CD4-positive, alpha-beta T cell (primary cell): Measurements from ENCODE around the gene GLB1L3. TPM values are rescaled to one million over a fixed set of nuclear protein-coding genes. Genes with fewer than 3 reads are reported as not detected.

ENCODE experiments used
- ATAC-seq: fragments of 200-7000 bp; cut with Tn5 transposase; one replicate; pipeline ENCODE4 v1.10.0; 2022; ENCODE audit warnings: mild to moderate bottlenecking; ENCODE audit not compliant: poor library complexity
- CTCF ChIA-PET: fragments of 350-600 bp; sonication (Branson Sonifier 250); formaldehyde crosslinking; loops from one replicate; lab custom pipeline; 2021; ENCODE audit warnings: antibody characterized with exemption, inconsistent platforms; lab: Charles Lee
- POLR2A ChIA-PET: fragments of 350-600 bp; sonication (Branson Sonifier 250); formaldehyde crosslinking; loops from one replicate; lab custom pipeline; 2021; ENCODE audit warnings: antibody characterized with exemption, inconsistent platforms; lab: Charles Lee
- DNase-seq, 14 experiments: peaks; one replicate each; pipeline ENCODE4 v3.0.0-alpha.2; 2013 to 2020; ENCODE audit warnings: mixed read lengths in 2 of 14
- H3K27ac ChIP-seq, 2 donors: one replicate each; pipeline versions ENCODE4 v1.5.1 to v1.7.0; 2013; ENCODE audit warnings: low read length in 2 of 2, low read depth in 1 of 2, mild to moderate bottlenecking in 1 of 2
- H3K27me3 ChIP-seq, 2 experiments: 1 replicate in 1 of 2; 2 replicates in 1 of 2; pipeline versions ENCODE4 v1.6.1 to v1.7.0; 2013; ENCODE audit warnings: low read length in 2 of 2, control low read depth in 1 of 2, mild to moderate bottlenecking in 1 of 2, moderate library complexity in 1 of 2; ENCODE audit not compliant: insufficient read depth in 2 of 2, control insufficient read depth in 1 of 2
- H3K36me3 ChIP-seq: one replicate; pipeline ENCODE4 v1.6.1; 2013; ENCODE audit warnings: low read length, control low read depth; ENCODE audit not compliant: insufficient read depth
- H3K4me1 ChIP-seq: one replicate; pipeline ENCODE4 v1.6.1; 2013; ENCODE audit warnings: low read length, control low read depth; ENCODE audit not compliant: insufficient read depth
- H3K4me3 ChIP-seq: one replicate; pipeline ENCODE4 v1.5.1; 2013; ENCODE audit warnings: mild to moderate bottlenecking, low read length, moderate library complexity
- H3K9me3 ChIP-seq, 2 experiments: 1 replicate in 1 of 2; 2 replicates in 1 of 2; pipeline versions ENCODE4 v1.6.1 to v1.7.0; 2013; ENCODE audit warnings: low read length in 2 of 2, mild to moderate bottlenecking in 2 of 2, control low read depth in 1 of 2, moderate library complexity in 1 of 2; ENCODE audit not compliant: control insufficient read depth in 1 of 2, insufficient read depth in 1 of 2
- H3K27ac Mint-ChIP-seq: one replicate; pipeline ENCODE4 v1.8.0; 2020; ENCODE audit warnings: mixed read lengths
- H3K27me3 Mint-ChIP-seq: one replicate; pipeline ENCODE4 v1.8.0; 2021; ENCODE audit warnings: mixed read lengths
- H3K36me3 Mint-ChIP-seq: one replicate; pipeline ENCODE4 v1.8.0; 2021; ENCODE audit warnings: low read depth, mixed read lengths
- H3K4me1 Mint-ChIP-seq: one replicate; pipeline ENCODE4 v1.8.0; 2021; ENCODE audit warnings: low read depth, mixed read lengths
- H3K4me3 Mint-ChIP-seq: one replicate; pipeline ENCODE4 v1.8.0; 2020; ENCODE audit warnings: mild to moderate bottlenecking, mixed read lengths
- H3K9me3 Mint-ChIP-seq: one replicate; pipeline ENCODE4 v1.8.0; 2020; ENCODE audit warnings: mixed read lengths
- CTCF ChIP-seq: fragments of 200-600 bp; IDR thresholded peaks from one replicate; pipeline ENCODE4 v1.8.0; 2022; ENCODE audit warnings: antibody characterized with exemption, mild to moderate bottlenecking
- intact Hi-C, 2 experiments: fragments of 100-400 bp; cut with DNase I in 1 of 2; cut with micrococcal nuclease in 1 of 2; formaldehyde crosslinking; loops; one replicate each; pipeline versions ENCODE4 v1.15.1 to v1.9.0; 2023 to 2025; cut with DNase I, micrococcal nuclease
- total RNA-seq, 174 experiments: library from RNA in 2 of 174; stranded (reverse) in 2 of 174; gene quantifications; one replicate each; pipeline ENCODE4 v1.2.3 and lab custom pipeline; 2021 to 2026

The GLB1L3 gene
- total RNA-seq, 2 experiments from 2014 or later, result 1.3 to 1.5 TPM

GRCh38 chr11:134339756-134340155 lies 63.6 kb downstream of the GLB1L3 start:
- no peaks in the 10 kb centered on the region for H3K27me3 ChIP-seq
- POLR2A ChIA-PET, result no interaction called here

GRCh38 chr11:134340354-134340964 lies 64.3 kb downstream of the GLB1L3 start:
- peaks cover 4% of the 10 kb centered on the region for H3K27me3 Mint-ChIP-seq
- no peak for TF ChIP-seq CTCF
- H3K27ac Mint-ChIP-seq, result no peak overlapping the region
- intact Hi-C loops, result no loop called here
- H3K36me3 Mint-ChIP-seq, result no peaks in the 10 kb centered on the region
- H3K4me3 Mint-ChIP-seq, result no peak overlapping the region
- CTCF ChIA-PET, result no interaction called here
- H3K9me3 ChIP-seq, result no peaks in the 10 kb centered on the region
- H3K36me3 ChIP-seq, result no peaks in the 10 kb centered on the region
- no peaks in the 10 kb centered on the region for H3K27me3 ChIP-seq
- H3K27ac ChIP-seq, result no peak overlapping the region
- POLR2A ChIA-PET, result no interaction called here
- H3K4me1 ChIP-seq, result no peaks in the 10 kb centered on the region
- H3K4me1 Mint-ChIP-seq, result no peaks in the 10 kb centered on the region
- no peak for ATAC-seq
- H3K9me3 Mint-ChIP-seq, result no peaks in the 10 kb centered on the region
- DNase-seq, result no peak
- no peak overlapping the region for H3K4me3 ChIP-seq

More at GRCh38 chr11:134339756-134340155, 63.6 kb downstream of the GLB1L3 start:
- Mint-ChIP-seq H3K9me3 (no peaks in the 10 kb centered on the region), H3K27ac (no peak overlapping the region), H3K36me3 (no peaks in the 10 kb centered on the region), H3K4me3 (no peak overlapping the region), H3K27me3 (peaks cover 11% of the 10 kb centered on the region), H3K4me1 (no peaks in the 10 kb centered on the region)
- H3K4me3 ChIP-seq, result no peak overlapping the region
- H3K9me3 ChIP-seq, result no peaks in the 10 kb centered on the region
- no peak for ATAC-seq
- no peak overlapping the region for H3K27ac ChIP-seq
- H3K36me3 ChIP-seq, result no peaks in the 10 kb centered on the region
- TF ChIP-seq CTCF, result no peak
- CTCF ChIA-PET, result no interaction called here
- no peaks in the 10 kb centered on the region for H3K4me1 ChIP-seq
- no peak for DNase-seq
- intact Hi-C loops, result loop anchor here in 1 of 2 experiments (10.0 kb wide), 1 partner anchor 265 kb away; no protein-coding TSS in a partner anchor

GRCh38 chr11:134341805-134342571 lies 65.8 kb downstream of the GLB1L3 start:
- Mint-ChIP-seq H3K27ac (no peak overlapping the region), H3K27me3 (no peaks in the 10 kb centered on the region), H3K36me3 (no peaks in the 10 kb centered on the region), H3K4me1 (no peaks in the 10 kb centered on the region), H3K9me3 (no peaks in the 10 kb centered on the region), H3K4me3 (no peak overlapping the region)
- no peak for ATAC-seq
- POLR2A ChIA-PET, result no interaction called here
- no peak for TF ChIP-seq CTCF
- intact Hi-C loops, result no loop called here
- CTCF ChIA-PET, result no interaction called here
- DNase-seq, result no peak
- no peak overlapping the region for H3K4me3 ChIP-seq
- no peaks in the 10 kb centered on the region for H3K36me3 ChIP-seq
- H3K27me3 ChIP-seq, result no peaks in the 10 kb centered on the region
- H3K27ac ChIP-seq, result no peak overlapping the region
- no peaks in the 10 kb centered on the region for H3K4me1 ChIP-seq
- no peaks in the 10 kb centered on the region for H3K9me3 ChIP-seq
